Caco-2 (cell line): ENCODE data around the gene AGK. TPM values are rescaled to one million over a fixed set of nuclear protein-coding genes. Genes with fewer than 3 reads are reported as not detected.

Experiments used
- BruUV-seq: library from RNA; stranded (reverse); fragments of 400-500 nt; replicated peaks from 2 replicates; lab custom pipeline; 2021; lab: Mats Ljungman, UMichigan
- CTCF ChIA-PET: fragments of 300-600 bp; sonication (Branson Sonifier 250); formaldehyde crosslinking; loops from one replicate; lab custom pipeline; 2022; ENCODE audit warnings: antibody characterized with exemption; lab: Charles Lee
- POLR2A ChIA-PET: fragments of 300-600 bp; sonication (Branson Sonifier 250); formaldehyde crosslinking; loops from one replicate; lab custom pipeline; 2022; ENCODE audit warnings: antibody characterized with exemption; lab: Charles Lee
- DNase-seq, 2 experiments: peaks; one replicate each; pipeline versions ENCODE4 v3.0.0 to v3.0.0-alpha.2; 2020 to 2022
- H3K27me3 ChIP-seq: replicated peaks from 2 replicates; pipeline ENCODE4 v1.6.0; 2011; ENCODE audit warnings: low read length; ENCODE audit not compliant: control insufficient read depth, insufficient read depth
- H3K36me3 ChIP-seq: 2 replicates; pipeline ENCODE4 v1.5.1; 2011; ENCODE audit warnings: low read length; ENCODE audit not compliant: control insufficient read depth, insufficient read depth
- H3K4me1 ChIP-seq: fragments of 250-450 bp; sonication (Bioruptor Pico); 2 replicates; pipeline ENCODE4 v1.5.1; 2020; ENCODE audit warnings: mild to moderate bottlenecking
- H3K4me3 ChIP-seq: 2 replicates; pipeline ENCODE4 v1.5.1; 2011; ENCODE audit warnings: low read depth, mild to moderate bottlenecking, control low read depth, low read length
- H3K9me3 ChIP-seq: fragments of 250-450 bp; sonication (Bioruptor Pico); 2 replicates; pipeline ENCODE4 v1.5.1; 2020; ENCODE audit warnings: mild to moderate bottlenecking, moderate library complexity
- H3K27ac Mint-ChIP-seq: one replicate; pipeline ENCODE4 v1.8.0; 2022; ENCODE audit warnings: mixed read lengths; ENCODE audit not compliant: unreplicated experiment
- H3K27me3 Mint-ChIP-seq: one replicate; pipeline ENCODE4 v1.8.0; 2022; ENCODE audit warnings: mixed read lengths; ENCODE audit not compliant: insufficient read depth, unreplicated experiment
- H3K36me3 Mint-ChIP-seq: one replicate; pipeline ENCODE4 v1.8.0; 2022; ENCODE audit warnings: mild to moderate bottlenecking, mixed read lengths; ENCODE audit not compliant: insufficient read depth, unreplicated experiment
- H3K4me1 Mint-ChIP-seq: one replicate; pipeline ENCODE4 v1.8.0; 2022; ENCODE audit warnings: low read depth, mixed read lengths; ENCODE audit not compliant: unreplicated experiment
- H3K4me3 Mint-ChIP-seq: one replicate; pipeline ENCODE4 v1.8.0; 2022; ENCODE audit warnings: mild to moderate bottlenecking, moderate library complexity, mixed read lengths; ENCODE audit not compliant: unreplicated experiment
- H3K9me3 Mint-ChIP-seq: one replicate; pipeline ENCODE4 v1.8.0; 2022; ENCODE audit warnings: mixed read lengths; ENCODE audit not compliant: unreplicated experiment
- intact Hi-C: fragments of 100-400 bp; cut with micrococcal nuclease; formaldehyde crosslinking; loops from one replicate; pipeline ENCODE4 v1.10.0; 2022; ENCODE audit not compliant: unreplicated experiment
- total RNA-seq: library from RNA; stranded (reverse); gene quantifications from 2 replicates; pipeline ENCODE4 v1.2.3, GENCODE V29; 2022
- TF ChIP-seq, protein P1 (sequence below), 2 experiments: fragments of 200-600 bp in 1 of 2; IDR thresholded peaks; 1 replicate in 1 of 2; 2 replicates in 1 of 2; pipeline versions ENCODE4 v1.5.1 to v1.8.0; 2011 to 2022; ENCODE audit warnings: antibody characterized with exemption in 1 of 2, control low read depth in 1 of 2, inconsistent platforms in 1 of 2, low read depth in 1 of 2, low read length in 1 of 2, mild to moderate bottlenecking in 1 of 2, moderate library complexity in 1 of 2; ENCODE audit not compliant: insufficient read depth in 1 of 2, severe bottlenecking in 1 of 2, unreplicated experiment in 1 of 2

AGK gene
- total RNA-seq, 1 experiment from 2014 or later = 32.3 TPM

DNA sequence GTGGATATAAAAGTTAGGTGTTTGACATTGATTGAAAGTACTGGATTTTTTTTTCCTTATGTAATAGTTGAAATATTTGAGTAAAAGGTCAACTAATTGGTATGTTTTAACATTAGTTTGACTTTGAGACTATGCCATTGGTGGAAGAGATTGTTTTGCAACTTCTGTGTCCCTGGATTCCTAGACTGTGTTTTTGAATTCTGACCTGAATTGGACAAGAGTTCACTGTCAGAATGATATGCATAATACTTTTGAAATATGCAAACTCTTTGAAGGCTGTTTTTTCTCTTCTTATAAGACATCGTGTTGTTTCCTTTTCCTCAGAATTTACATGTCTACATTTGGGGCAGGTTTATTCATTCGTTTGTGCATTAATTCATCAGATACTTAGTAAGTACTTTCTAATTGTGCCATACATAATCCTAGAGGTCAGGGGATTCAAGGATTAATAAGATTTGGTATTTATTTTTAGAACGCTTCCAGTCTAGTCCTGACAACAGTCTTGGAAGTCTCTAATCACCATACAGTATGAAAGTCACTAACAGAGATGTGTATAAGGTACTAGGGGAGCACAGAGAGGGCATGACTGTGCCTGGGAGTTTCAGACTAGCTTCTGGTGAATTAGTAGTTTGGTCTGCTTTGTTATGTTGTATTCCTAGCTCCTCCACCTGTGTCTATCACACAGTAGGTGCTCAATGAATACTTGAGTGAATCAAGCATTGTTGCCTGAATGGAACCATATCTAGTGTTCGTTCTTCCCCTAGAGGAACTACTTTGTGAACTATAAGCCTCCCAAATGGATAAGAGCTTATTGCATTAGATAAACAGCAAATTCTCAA lies 49.2 kb downstream of the AGK start:
- Histone ChIP-seq H3K4me1 (no peaks in the 10 kb centered on the region), H3K27me3 (no peaks in the 10 kb centered on the region), H3K4me3 (no peak overlapping the region), H3K9me3 (no peaks in the 10 kb centered on the region), H3K36me3 (no peaks in the 10 kb centered on the region)
- H3K4me3 Mint-ChIP-seq = no peak overlapping the region
- TF ChIP-seq, protein P1, sequence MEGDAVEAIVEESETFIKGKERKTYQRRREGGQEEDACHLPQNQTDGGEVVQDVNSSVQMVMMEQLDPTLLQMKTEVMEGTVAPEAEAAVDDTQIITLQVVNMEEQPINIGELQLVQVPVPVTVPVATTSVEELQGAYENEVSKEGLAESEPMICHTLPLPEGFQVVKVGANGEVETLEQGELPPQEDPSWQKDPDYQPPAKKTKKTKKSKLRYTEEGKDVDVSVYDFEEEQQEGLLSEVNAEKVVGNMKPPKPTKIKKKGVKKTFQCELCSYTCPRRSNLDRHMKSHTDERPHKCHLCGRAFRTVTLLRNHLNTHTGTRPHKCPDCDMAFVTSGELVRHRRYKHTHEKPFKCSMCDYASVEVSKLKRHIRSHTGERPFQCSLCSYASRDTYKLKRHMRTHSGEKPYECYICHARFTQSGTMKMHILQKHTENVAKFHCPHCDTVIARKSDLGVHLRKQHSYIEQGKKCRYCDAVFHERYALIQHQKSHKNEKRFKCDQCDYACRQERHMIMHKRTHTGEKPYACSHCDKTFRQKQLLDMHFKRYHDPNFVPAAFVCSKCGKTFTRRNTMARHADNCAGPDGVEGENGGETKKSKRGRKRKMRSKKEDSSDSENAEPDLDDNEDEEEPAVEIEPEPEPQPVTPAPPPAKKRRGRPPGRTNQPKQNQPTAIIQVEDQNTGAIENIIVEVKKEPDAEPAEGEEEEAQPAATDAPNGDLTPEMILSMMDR (IDR thresholded peaks at IDR 0.05; ENCODE audit: insufficient read depth in 1 of 2, low read depth in 1 of 2, low read length in 1 of 2, severe bottlenecking in 1 of 2, unreplicated experiment in 1 of 2) = no peak
- no peaks in the 10 kb centered on the region for H3K9me3 Mint-ChIP-seq
- H3K4me1 Mint-ChIP-seq = no peaks in the 10 kb centered on the region
- no peak for DNase-seq
- POLR2A ChIA-PET = no interaction called here
- intact Hi-C loops = no loop called here
- H3K36me3 Mint-ChIP-seq = peaks cover 6% of the 10 kb centered on the region
- CTCF ChIA-PET = no interaction called here
- BruUV-seq = no TSS peak
- H3K27ac Mint-ChIP-seq = no peak overlapping the region
- H3K27me3 Mint-ChIP-seq = no peaks in the 10 kb centered on the region

DNA sequence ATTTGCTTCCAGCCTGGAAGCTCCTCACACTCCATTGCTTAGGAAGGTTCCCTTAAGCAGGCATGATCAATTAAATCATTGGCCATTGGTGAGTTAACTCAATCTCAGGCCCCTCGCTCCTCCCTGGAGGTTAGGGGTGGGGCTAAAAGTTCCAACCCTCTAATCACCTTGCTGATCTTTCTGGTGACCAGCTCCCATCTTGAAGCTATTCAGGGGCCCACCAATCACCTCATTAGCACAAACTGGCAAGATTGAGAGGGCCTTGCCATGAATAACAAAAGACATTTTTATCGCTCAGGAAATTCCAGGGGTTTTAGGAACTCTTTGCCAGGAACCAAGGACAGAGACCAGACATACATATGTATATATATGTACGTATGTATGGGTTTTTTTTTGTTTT lies 58.4 kb downstream of the AGK start:
- H3K4me1 ChIP-seq = no peaks in the 10 kb centered on the region
- no peaks in the 10 kb centered on the region for H3K9me3 ChIP-seq
- Mint-ChIP-seq H3K4me3 (no peak overlapping the region), H3K9me3 (no peaks in the 10 kb centered on the region), H3K36me3 (peaks cover 9% of the 10 kb centered on the region), H3K27me3 (no peaks in the 10 kb centered on the region), H3K4me1 (no peaks in the 10 kb centered on the region), H3K27ac (no peak overlapping the region)
- TF ChIP-seq, protein P1 (IDR thresholded peaks at IDR 0.05; ENCODE audit: insufficient read depth in 1 of 2, low read depth in 1 of 2, low read length in 1 of 2, severe bottlenecking in 1 of 2, unreplicated experiment in 1 of 2) = no peak
- no peaks in the 10 kb centered on the region for H3K36me3 ChIP-seq
- CTCF ChIA-PET = no interaction called here
- POLR2A ChIA-PET = no interaction called here
- no TSS peak for BruUV-seq
- H3K27me3 ChIP-seq = no peaks in the 10 kb centered on the region
- DNase-seq = no peak
- H3K4me3 ChIP-seq = no peak overlapping the region
- intact Hi-C loops = no loop called here

DNA sequence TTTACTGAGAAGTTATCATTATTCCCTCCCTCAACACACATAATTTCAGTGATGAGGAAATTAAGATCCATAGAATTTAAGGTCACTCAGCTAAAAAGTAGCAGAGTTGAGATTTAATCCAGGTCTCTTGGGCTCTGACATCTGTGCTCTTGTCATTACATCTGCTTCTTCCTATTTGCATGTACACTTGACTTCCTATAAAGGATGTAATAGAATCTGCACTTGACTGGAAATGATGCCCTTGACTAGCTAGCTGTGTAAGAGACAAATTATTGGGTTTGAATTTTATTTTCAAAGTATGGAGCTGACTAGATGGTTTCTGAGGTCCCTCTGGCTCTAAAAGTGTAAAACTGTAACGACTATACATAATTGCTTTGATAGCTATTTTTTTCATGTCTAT lies 59.5 kb downstream of the AGK start:
- H3K4me1 Mint-ChIP-seq = no peaks in the 10 kb centered on the region
- TF ChIP-seq, protein P1 (IDR thresholded peaks at IDR 0.05; ENCODE audit: insufficient read depth in 1 of 2, low read depth in 1 of 2, low read length in 1 of 2, severe bottlenecking in 1 of 2, unreplicated experiment in 1 of 2) = no peak
- no peaks in the 10 kb centered on the region for H3K27me3 Mint-ChIP-seq
- no peaks in the 10 kb centered on the region for H3K36me3 ChIP-seq
- CTCF ChIA-PET = no interaction called here
- H3K9me3 Mint-ChIP-seq = no peaks in the 10 kb centered on the region
- no peak overlapping the region for H3K27ac Mint-ChIP-seq
- no peaks in the 10 kb centered on the region for H3K9me3 ChIP-seq
- H3K4me3 ChIP-seq = no peak overlapping the region
- intact Hi-C loops = no loop called here
- POLR2A ChIA-PET = no interaction called here
- DNase-seq = no peak
- BruUV-seq = no TSS peak
- H3K4me3 Mint-ChIP-seq = no peak overlapping the region
- H3K4me1 ChIP-seq = no peaks in the 10 kb centered on the region
- peaks cover under 1% of the 10 kb centered on the region for H3K36me3 Mint-ChIP-seq
- no peaks in the 10 kb centered on the region for H3K27me3 ChIP-seq
